Measurements from ENCODE around the gene POC1B. TPM values are rescaled to one million over a fixed set of nuclear protein-coding genes. Genes with fewer than 3 reads are reported as not detected.

POC1B gene
- total RNA-seq (2014; rRNA removed; shearing (Covaris generic)): 7.8 and 9.6 TPM in 2 replicates

DNA sequence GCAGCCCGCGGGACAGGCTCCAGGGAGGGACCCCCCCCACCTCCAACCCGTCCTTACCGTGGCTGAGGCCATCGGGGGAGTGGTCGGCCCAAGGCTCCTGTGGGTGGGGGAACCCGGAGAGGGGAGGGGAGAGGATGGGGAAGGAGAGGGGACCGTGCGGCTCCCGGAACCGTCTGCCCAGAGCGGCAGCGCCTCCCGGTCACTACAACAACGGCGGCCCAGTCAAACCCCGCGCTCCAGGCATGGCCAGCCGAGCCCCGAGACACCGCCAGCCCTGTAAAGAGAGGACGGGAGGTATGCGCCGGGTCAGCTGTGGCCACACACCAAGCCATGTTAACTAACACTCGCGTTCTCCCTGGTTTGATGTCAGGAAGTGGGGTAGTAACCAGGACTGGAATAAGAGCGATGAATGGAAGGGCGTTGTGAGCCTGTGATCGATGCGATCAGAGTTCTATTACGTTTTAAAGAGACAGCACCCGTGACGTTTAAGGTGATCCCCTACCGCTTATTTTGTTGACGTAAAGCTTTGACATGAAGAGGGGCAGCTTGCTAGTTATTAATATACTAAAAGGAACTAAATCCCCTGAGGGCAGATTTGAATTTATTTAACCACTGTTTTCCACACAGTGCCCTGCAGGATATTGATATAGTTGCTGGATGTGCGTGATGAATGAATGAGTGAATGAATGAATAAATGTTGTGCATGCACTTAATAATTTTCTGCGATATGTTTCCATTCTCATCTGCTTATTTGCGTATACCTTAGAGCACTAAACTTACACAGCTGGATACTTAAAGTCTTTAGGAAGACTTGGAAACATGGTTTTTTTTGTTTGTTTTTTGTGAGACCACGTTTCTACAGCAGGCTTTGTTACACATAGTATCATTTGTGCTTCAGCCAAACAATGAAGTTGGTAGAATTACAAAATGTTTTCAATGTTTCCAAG, at the start of gene POC1B:
Gene POC1B, minus strand, starts transcription at position 224 of the 947 bp plus-strand sequence. Its CDS starts 152 bp downstream, at position 72.
- peak; percentile 89 for DNase-seq (ENCODE audit: low spot score)

GRCh38 chr12:89575374-89575773, 49.5 kb upstream of the POC1B start:
- DNase-seq (ENCODE audit: low spot score): no peak

GRCh38 chr12:89574736-89575208, 48.9 kb upstream of the POC1B start:
- no peak for DNase-seq (ENCODE audit: low spot score)

DNA sequence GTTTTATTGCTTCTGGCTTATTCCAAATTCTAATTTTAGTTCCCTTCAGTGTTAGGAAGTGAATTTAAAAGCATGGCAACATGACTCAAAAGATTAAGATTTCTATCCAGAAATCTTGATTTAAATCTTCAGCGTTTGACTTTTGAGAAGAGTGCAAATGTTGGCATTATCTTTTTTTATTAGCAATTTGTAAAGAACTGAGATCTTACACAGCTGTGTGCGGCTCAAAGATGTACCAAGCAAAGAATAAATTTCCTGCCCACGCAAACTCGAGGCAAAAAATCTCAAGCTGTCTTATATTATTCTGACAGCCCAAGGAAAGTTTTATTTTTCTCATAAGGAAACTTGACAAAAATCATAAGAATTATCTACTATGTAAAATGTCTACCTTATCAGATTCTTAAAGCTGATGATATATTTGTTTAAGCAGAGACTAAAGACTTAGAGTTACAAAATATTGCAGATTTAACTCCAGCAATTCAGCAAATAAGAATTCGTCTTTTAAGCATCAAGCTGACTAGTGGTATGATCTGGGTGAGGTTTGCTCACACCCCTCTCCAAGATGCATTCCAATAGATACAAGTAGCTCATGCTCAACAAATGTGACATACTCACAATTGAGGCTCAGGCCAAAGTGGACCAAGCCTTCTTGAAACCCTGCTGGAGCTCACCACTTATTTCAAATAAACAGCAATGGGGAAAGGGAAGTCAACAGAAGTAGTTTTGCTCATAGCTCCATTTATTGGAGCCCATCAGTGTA, 47.4 kb upstream of the POC1B start:
- no peak for DNase-seq (ENCODE audit: low spot score)

GRCh38 chr12:89571491-89572195, 45.8 kb upstream of the POC1B start:
- no peak for DNase-seq (ENCODE audit: low spot score)

DNA sequence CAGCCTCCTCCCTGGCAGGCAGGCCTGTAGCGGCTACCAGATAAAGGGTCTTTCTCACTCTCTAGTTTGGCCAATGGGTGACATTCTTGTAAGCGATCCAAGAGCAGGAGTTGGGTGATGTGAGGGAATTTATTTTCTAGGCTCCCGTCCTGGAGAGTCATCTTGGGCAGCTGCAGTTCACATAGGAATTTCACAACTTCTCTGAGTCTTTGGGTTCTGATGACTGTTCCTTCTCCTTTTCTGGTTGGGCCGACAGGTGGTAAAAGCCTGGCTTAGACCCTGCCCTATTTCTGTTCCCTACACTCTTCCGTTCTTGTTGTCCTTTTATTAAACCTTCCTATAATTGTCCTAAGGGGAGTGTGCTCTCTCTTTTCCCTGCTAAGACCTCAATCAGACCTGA, 42.6 kb upstream of the POC1B start:
- no peak for DNase-seq (ENCODE audit: low spot score)

DNA sequence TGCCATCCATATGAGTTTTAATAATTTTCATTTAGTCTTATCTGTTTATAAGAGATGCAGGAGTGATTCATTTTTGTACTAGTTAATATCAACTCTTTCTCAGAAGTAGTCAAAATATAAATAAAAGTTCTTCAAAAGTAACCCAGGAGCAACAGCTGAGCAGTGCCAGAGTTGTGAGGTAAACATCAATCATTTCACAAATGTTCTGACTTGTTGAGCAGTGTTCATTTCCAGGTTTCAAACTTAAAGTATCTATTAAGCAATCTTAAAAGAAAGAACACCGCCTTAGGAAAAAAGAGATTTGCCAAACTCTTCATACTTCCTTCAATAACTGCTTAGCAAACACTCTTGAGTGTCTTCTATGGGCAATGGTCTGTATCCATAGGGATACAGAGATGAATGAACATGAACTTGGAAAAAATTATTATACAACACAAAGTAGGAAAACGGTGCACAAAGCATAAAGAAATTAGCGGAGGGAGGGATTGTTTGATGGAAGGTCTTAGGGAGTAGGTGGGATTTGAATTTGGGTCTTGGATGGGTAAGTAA, 41.9 kb upstream of the POC1B start:
- no peak for DNase-seq (ENCODE audit: low spot score)

- DNase-seq (ENCODE audit: low spot score): no peak
Observed at GRCh38 chr12:89566615-89567014, 40.8 kb upstream of the POC1B start.

DNA sequence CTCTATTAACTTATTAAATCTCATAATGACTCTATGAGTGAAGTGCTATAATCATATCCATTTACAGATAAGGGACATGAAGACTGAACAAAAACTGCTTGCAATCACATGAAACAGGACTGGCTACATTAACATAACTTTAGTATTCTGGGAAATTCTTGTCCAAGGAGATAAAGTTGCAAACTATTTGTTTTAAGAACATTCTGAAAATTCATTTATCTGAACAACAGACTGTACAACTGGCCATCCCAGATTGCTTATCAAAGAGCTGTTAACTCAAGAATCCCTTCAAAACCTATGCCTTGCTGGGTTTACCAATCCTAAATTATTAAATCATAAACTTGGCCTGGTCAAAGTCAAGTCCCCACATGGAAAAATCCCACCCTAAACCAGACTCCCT, 39.2 kb upstream of the POC1B start:
- DNase-seq (ENCODE audit: low spot score): no peak

- DNase-seq (ENCODE audit: low spot score): no peak
Observed at GRCh38 chr12:89559753-89560152, 33.9 kb upstream of the POC1B start.

- peak; percentile 76 for DNase-seq (ENCODE audit: low spot score)
Observed at GRCh38 chr12:89556976-89557375, 31.1 kb upstream of the POC1B start.

DNA sequence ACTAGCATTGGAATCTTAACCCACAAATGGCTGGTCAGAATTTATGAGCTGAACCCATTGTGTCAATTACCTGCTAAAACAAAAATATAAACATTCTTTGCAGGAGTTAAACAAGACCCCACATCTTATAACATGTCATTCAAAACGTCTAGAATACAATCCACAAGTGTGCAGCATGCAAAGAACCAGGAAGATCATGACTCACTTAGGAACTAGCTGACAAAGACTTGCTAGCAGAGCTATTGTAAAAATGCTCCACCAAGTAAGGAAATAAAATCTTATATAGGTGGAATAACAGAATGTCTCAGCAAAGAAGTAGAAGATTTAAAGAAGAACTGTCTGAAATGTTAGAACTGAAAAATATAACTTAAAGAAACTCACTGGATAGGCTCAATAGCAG, 26.5 kb upstream of the POC1B start:
- DNase-seq (ENCODE audit: low spot score): no peak

DNA sequence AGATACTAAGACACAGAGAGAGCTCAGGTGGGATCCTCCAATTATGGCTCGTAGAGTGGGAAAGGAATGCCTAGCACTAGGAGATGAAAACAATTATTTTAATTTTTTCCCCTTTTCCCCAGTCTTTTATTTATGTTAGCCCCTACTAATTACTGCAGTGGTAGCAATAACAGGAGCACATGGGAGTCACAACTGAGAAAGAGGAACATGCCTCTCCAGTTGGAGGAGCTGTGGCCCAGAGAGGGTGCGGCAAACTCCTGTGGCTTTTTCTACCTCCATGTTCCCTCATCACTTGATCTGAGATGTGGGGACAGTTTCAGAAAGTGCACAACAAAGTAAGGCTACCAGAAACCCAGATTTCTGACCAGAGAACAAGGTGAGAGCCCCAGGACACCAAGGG, 25.9 kb upstream of the POC1B start:
- no peak for DNase-seq (ENCODE audit: low spot score)

GRCh38 chr12:89547101-89547500, 21.3 kb upstream of the POC1B start:
- no peak for DNase-seq (ENCODE audit: low spot score)

GRCh38 chr12:89546151-89546550, 20.3 kb upstream of the POC1B start:
- no peak for DNase-seq (ENCODE audit: low spot score)

DNA sequence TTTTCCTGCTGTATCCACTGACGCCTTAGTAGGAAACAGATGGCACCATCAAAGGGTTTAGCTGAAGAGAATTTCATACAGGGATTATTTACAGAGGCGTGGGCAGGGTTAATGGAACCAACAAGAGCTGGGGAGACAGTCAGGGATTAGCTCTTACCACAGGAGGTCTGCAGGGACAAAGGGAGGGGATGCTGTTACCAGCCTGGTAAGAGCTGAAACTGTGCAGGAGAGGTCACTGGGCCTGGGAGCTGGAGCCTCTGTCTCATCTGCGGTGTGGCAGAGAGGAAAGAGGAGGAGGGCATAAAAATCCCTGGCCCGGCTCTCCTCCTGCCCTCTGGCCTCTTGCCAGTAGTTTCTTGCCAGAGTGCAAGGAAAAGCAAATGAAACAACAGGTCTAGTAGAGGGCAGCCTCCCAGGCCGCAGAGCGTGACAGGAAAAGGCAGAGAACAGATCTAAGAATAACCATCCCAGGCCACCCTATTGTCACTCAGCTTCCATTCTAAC, 18.9 kb upstream of the POC1B start:
- peak; percentile 63 for DNase-seq (ENCODE audit: low spot score)

- DNase-seq (ENCODE audit: low spot score): no peak
Observed at GRCh38 chr12:89544022-89544421, 18.2 kb upstream of the POC1B start.

GRCh38 chr12:89542912-89543592, 17.2 kb upstream of the POC1B start:
- DNase-seq (ENCODE audit: low spot score): peak; percentile 94

DNA sequence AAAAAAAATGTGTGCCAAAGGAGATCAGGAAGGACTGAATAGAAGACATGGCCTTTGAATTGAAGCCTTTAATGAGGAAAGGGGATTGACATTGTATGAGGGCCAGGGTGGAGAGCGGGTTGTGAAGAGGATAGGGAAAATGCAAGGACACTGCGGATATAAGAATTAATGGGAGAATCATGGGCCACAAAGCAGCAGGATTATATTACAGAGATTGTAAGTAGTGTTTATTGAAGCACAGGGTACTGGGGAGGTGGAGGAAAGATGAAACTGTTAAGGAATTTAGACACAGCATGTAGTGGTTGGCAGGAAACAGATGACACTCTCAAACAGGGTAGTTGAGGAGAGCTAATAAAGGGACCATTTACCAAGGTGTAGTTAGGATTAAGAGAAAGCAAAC, 16.4 kb upstream of the POC1B start:
- DNase-seq (ENCODE audit: low spot score): no peak

- no peak for DNase-seq (ENCODE audit: low spot score)
Observed at GRCh38 chr12:89540586-89540985, 14.7 kb upstream of the POC1B start.

Data from HT-29 (cell line).